ENCODE measurements around the gene ZBTB20.

Gene ZBTB20

GRCh38 chr3:114928989-114929640 lies 218.0 kb downstream of the ZBTB20 start:
- Histone ChIP-seq H3K4me3 (ENCODE audit: extremely low read depth, insufficient read depth, low read length, poor library complexity, severe bottlenecking) (no peak overlapping the region), H3K27ac (ENCODE audit: low read depth, low read length, severe bottlenecking) (no peak overlapping the region), H3K9me3 (ENCODE audit: control insufficient read depth, low read length) (no peaks in the 10 kb centered on the region), H3K4me1 (ENCODE audit: control insufficient read depth, insufficient read depth, low read length, poor library complexity, severe bottlenecking) (no peaks in the 10 kb centered on the region), H3K36me3 (ENCODE audit: control insufficient read depth, insufficient read depth, low read length) (no peaks in the 10 kb centered on the region)
- WGBS, 2 experiments (ENCODE audit: insufficient coverage in 2 of 2): 73 to 97% methylated on average over 2 of the region's 2 CpGs

DNA sequence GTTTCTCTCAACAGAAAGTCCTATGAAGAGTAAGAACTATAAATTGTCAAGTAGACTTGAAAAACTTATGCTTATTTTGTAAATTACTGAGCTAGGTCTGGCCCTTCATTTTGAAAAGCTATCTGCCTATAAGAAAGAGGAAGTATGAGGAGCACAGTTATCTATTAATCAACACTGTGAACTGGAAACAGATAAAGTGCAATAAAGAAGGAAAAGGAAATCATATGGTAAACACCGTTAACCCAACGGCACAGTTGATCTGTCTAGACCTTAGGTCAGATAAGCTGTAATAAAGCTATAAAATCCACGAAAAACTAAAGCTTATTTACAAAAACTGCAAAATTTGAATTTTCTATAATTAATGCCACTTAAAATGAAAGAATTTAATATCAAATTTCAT lies 242.5 kb downstream of the ZBTB20 start:
- no CpG with 5 or more reads among the region's 3 CpGs for WGBS, 2 experiments (ENCODE audit: insufficient coverage in 2 of 2)
- no peaks in the 10 kb centered on the region for H3K9me3 ChIP-seq (ENCODE audit: control insufficient read depth, low read length)
- H3K27ac ChIP-seq (ENCODE audit: low read depth, low read length, severe bottlenecking): no peak overlapping the region
- H3K4me1 ChIP-seq (ENCODE audit: control insufficient read depth, insufficient read depth, low read length, poor library complexity, severe bottlenecking): no peaks in the 10 kb centered on the region
- no peaks in the 10 kb centered on the region for H3K36me3 ChIP-seq (ENCODE audit: control insufficient read depth, insufficient read depth, low read length)
- H3K4me3 ChIP-seq (ENCODE audit: extremely low read depth, insufficient read depth, low read length, poor library complexity, severe bottlenecking): no peak overlapping the region

- 44% methylated on average over 1 of the region's 1 CpG; no CpG with 5 or more reads in 1 of the 2 experiments for WGBS, 2 experiments (ENCODE audit: insufficient coverage in 2 of 2)
- Histone ChIP-seq H3K27ac (ENCODE audit: low read depth, low read length, severe bottlenecking) (peak overlapping the region; percentile 16), H3K4me1 (ENCODE audit: control insufficient read depth, insufficient read depth, low read length, poor library complexity, severe bottlenecking) (no peaks in the 10 kb centered on the region), H3K4me3 (ENCODE audit: extremely low read depth, insufficient read depth, low read length, poor library complexity, severe bottlenecking) (no peak overlapping the region), H3K36me3 (ENCODE audit: control insufficient read depth, insufficient read depth, low read length) (no peaks in the 10 kb centered on the region), H3K9me3 (ENCODE audit: control insufficient read depth, low read length) (no peaks in the 10 kb centered on the region)
These were observed 243.9 kb downstream of the ZBTB20 start for GRCh38 chr3:114903213-114903612.

DNA sequence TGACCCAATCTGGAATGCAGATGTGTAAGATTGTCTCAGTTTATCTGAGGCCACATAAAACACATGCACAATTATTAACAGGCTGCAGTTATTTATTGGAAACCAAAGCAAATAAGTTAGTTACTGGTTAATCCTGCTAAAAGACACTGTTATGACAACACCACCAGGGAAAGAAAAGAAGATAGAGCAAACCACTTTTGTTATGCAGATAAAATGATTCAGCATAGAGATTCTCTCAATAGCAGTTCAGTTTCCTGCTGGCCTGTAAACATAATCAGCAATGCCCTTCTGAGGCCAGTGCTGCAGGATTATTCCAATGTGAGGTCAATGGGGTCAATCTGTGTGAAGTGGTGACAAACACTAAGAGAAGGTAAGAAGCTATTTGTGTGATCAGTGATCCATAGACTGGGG lies 244.4 kb downstream of the ZBTB20 start:
- no peak overlapping the region for H3K27ac ChIP-seq (ENCODE audit: low read depth, low read length, severe bottlenecking)

GRCh38 chr3:114900908-114901307 lies 246.2 kb downstream of the ZBTB20 start:
- no peaks in the 10 kb centered on the region for H3K9me3 ChIP-seq (ENCODE audit: control insufficient read depth, low read length)
- WGBS, 2 experiments (ENCODE audit: insufficient coverage in 2 of 2): 90 to 92% methylated on average over 3 to 4 of the region's 8 CpGs

More for the DNA sequence above, 244.4 kb downstream of the ZBTB20 start:
- H3K36me3 ChIP-seq (ENCODE audit: control insufficient read depth, insufficient read depth, low read length): no peaks in the 10 kb centered on the region
- H3K9me3 ChIP-seq (ENCODE audit: control insufficient read depth, low read length): no peaks in the 10 kb centered on the region
- no peak overlapping the region for H3K4me3 ChIP-seq (ENCODE audit: extremely low read depth, insufficient read depth, low read length, poor library complexity, severe bottlenecking)
- no peaks in the 10 kb centered on the region for H3K4me1 ChIP-seq (ENCODE audit: control insufficient read depth, insufficient read depth, low read length, poor library complexity, severe bottlenecking)

GRCh38 chr3:114899186-114899931 lies 247.7 kb downstream of the ZBTB20 start:
- Histone ChIP-seq H3K4me3 (ENCODE audit: extremely low read depth, insufficient read depth, low read length, poor library complexity, severe bottlenecking) (no peak overlapping the region), H3K27ac (ENCODE audit: low read depth, low read length, severe bottlenecking) (no peak overlapping the region), H3K4me1 (ENCODE audit: control insufficient read depth, insufficient read depth, low read length, poor library complexity, severe bottlenecking) (no peaks in the 10 kb centered on the region), H3K9me3 (ENCODE audit: control insufficient read depth, low read length) (no peaks in the 10 kb centered on the region), H3K36me3 (ENCODE audit: control insufficient read depth, insufficient read depth, low read length) (no peaks in the 10 kb centered on the region)
- WGBS, 2 experiments (ENCODE audit: insufficient coverage in 2 of 2): 100% methylated on average over 1 of the region's 4 CpGs

More at GRCh38 chr3:114900908-114901307, 246.2 kb downstream of the ZBTB20 start:
- H3K4me3 ChIP-seq (ENCODE audit: extremely low read depth, insufficient read depth, low read length, poor library complexity, severe bottlenecking): no peak overlapping the region
- no peak overlapping the region for H3K27ac ChIP-seq (ENCODE audit: low read depth, low read length, severe bottlenecking)
- H3K36me3 ChIP-seq (ENCODE audit: control insufficient read depth, insufficient read depth, low read length): no peaks in the 10 kb centered on the region
- no peaks in the 10 kb centered on the region for H3K4me1 ChIP-seq (ENCODE audit: control insufficient read depth, insufficient read depth, low read length, poor library complexity, severe bottlenecking)

DNA sequence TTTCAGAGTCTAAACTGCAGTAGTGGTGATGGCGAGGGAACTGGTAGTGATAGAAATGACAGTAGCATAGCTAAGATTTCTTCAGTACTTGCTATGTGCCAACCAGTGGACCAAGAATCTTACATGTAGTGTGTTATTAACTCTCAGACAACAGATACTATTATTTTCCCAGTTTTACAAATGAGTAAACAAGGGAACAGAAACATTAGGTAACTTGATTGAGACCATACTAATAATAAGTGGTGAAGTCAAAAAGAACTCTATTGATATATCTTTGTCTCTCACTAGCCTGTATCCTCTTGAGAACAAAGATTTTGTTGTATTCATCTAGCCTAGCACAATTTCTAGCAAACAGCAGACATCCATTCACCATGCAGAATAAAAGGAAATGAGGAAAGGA lies 250.1 kb downstream of the ZBTB20 start:
- no peaks in the 10 kb centered on the region for H3K9me3 ChIP-seq (ENCODE audit: control insufficient read depth, low read length)
- 60% methylated on average over 1 of the region's 1 CpG; no CpG with 5 or more reads in 1 of the 2 experiments for WGBS, 2 experiments (ENCODE audit: insufficient coverage in 2 of 2)
- no peaks in the 10 kb centered on the region for H3K4me1 ChIP-seq (ENCODE audit: control insufficient read depth, insufficient read depth, low read length, poor library complexity, severe bottlenecking)

GRCh38 chr3:114893361-114893760 lies 253.7 kb downstream of the ZBTB20 start:
- H3K4me1 ChIP-seq (ENCODE audit: control insufficient read depth, insufficient read depth, low read length, poor library complexity, severe bottlenecking): no peaks in the 10 kb centered on the region
- H3K27ac ChIP-seq (ENCODE audit: low read depth, low read length, severe bottlenecking): no peak overlapping the region
- no peaks in the 10 kb centered on the region for H3K36me3 ChIP-seq (ENCODE audit: control insufficient read depth, insufficient read depth, low read length)
- no peak overlapping the region for H3K4me3 ChIP-seq (ENCODE audit: extremely low read depth, insufficient read depth, low read length, poor library complexity, severe bottlenecking)
- no peaks in the 10 kb centered on the region for H3K9me3 ChIP-seq (ENCODE audit: control insufficient read depth, low read length)

More for the DNA sequence above, 250.1 kb downstream of the ZBTB20 start:
- Histone ChIP-seq H3K36me3 (ENCODE audit: control insufficient read depth, insufficient read depth, low read length) (no peaks in the 10 kb centered on the region), H3K4me3 (ENCODE audit: extremely low read depth, insufficient read depth, low read length, poor library complexity, severe bottlenecking) (no peak overlapping the region), H3K27ac (ENCODE audit: low read depth, low read length, severe bottlenecking) (no peak overlapping the region)

GRCh38 chr3:114892880-114893279 lies 254.2 kb downstream of the ZBTB20 start:
- Histone ChIP-seq H3K36me3 (ENCODE audit: control insufficient read depth, insufficient read depth, low read length) (no peaks in the 10 kb centered on the region), H3K27ac (ENCODE audit: low read depth, low read length, severe bottlenecking) (no peak overlapping the region)
- 80% methylated on average over 1 of the region's 3 CpGs; no CpG with 5 or more reads in 1 of the 2 experiments for WGBS, 2 experiments (ENCODE audit: insufficient coverage in 2 of 2)

DNA sequence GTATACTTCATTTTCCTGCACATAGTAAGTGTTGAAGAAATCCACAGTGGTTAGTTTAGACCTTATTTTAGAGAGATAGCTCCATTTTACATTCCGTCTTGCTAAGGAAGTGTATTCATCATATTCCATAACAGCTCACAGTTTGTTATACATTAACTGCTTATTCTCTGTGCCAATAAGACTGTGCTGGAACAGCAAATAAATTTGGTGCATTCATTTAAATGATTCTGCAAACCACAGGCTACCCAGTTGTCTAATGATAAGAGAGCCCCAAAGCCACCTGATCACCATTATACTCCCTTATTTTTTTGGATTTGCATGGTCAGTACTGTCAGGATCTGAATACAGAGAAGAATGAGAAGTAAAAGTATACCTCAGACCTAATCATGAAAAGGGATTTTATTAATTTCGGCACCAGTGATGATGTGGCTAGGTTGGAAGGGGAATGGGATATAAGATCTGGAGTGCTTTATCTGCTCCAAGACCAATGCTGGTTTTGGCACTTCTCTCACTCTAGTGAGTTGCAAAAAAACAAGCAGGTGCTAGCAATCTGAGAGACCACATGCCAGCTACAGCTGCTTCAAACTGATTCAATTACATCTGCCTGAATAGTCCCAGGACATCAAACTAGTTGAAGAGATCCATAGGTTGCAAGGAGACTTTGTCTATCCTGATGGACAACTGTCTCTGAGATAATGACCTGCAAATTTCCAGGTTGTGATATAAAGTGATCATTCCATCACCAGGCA lies 254.8 kb downstream of the ZBTB20 start:
- H3K4me3 ChIP-seq (ENCODE audit: extremely low read depth, insufficient read depth, low read length, poor library complexity, severe bottlenecking): no peak overlapping the region
- H3K36me3 ChIP-seq (ENCODE audit: control insufficient read depth, insufficient read depth, low read length): no peaks in the 10 kb centered on the region
- 92 to 100% methylated on average over 1 to 2 of the region's 2 CpGs for WGBS, 2 experiments (ENCODE audit: insufficient coverage in 2 of 2)
- no peaks in the 10 kb centered on the region for H3K9me3 ChIP-seq (ENCODE audit: control insufficient read depth, low read length)
- no peaks in the 10 kb centered on the region for H3K4me1 ChIP-seq (ENCODE audit: control insufficient read depth, insufficient read depth, low read length, poor library complexity, severe bottlenecking)
- H3K27ac ChIP-seq (ENCODE audit: low read depth, low read length, severe bottlenecking): no peak overlapping the region

More at GRCh38 chr3:114892880-114893279, 254.2 kb downstream of the ZBTB20 start:
- H3K4me1 ChIP-seq (ENCODE audit: control insufficient read depth, insufficient read depth, low read length, poor library complexity, severe bottlenecking): no peaks in the 10 kb centered on the region
- no peaks in the 10 kb centered on the region for H3K9me3 ChIP-seq (ENCODE audit: control insufficient read depth, low read length)
- H3K4me3 ChIP-seq (ENCODE audit: extremely low read depth, insufficient read depth, low read length, poor library complexity, severe bottlenecking): no peak overlapping the region
